ENCODE measurements around the gene OLFM1.
"Not testable (repeated sequence)": the region's sequence is repeated elsewhere in the genome, so short reads cannot be mapped to it uniquely, and the experiment has no call there.

OLFM1 gene

DNA sequence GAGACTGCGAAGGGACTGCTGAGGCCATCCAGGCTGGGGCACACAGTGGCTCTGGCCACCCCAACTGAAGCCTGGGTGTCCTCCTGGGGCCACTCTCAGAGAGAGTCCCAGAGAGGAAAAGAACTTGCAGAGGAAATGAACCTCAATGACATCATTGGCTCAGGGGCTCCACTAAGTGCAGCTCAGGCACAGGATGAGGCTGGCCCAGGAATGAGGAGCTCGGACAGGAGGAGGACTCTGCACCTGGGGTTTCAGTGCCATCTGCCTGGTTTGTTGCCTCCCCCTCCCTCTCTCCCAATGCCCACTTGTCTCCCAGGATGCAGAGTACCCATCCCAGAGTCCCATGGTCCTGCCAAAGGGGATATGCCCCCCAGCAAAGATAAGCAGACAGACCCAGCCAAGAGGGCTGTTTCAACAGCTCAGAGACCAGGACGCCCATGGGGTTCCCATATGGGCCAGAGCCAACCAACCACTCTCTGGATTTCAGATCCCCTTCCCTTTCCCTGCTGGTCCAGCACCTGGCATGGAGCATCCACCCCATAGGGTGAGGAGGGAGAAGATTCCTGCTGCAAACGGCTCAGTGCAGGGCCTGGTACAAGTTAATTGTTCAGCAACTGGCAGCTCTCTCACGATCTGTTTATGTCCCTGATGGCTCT lies 26.9 kb upstream of the OLFM1 start:
- DNase-seq: no peak

DNA sequence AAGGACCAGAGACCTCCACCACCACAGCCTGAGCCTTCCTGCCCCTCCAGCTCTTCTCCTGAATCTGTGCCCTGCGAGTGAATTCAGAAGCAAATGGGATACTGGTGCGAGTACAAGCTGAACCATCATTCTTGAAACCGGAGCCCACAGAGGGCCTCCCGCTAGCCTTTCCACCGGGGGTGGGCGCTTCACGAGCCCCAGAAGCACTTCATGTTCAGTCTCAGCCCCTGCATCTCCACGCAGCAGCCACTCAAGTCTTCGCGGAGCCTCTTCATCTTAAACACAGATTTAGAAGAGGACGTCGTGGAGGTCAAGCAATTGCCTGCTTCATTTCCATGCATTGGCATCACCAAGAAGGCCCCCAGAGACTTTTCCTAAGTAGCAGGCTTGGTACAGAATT lies 26.0 kb upstream of the OLFM1 start:
- DNase-seq: no peak

DNA sequence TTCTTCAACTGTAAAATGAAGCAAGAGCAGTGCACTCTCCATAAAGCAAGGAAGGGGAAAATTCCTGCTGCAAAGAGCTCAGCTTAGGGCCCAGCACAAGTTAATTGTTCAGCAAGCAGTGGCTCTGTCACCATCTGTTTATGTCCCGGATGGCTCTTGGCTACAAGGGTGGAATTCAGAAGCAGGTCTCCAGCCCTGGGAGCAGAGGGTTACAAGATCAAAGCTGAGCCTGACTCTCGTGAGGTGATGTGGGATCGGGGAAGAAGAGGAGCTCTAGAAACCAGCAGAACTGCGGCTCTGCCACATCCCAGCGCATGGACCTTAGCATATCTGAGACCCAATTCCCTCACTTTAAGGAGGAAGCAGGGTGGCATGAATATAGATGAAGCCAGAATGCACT lies 25.2 kb upstream of the OLFM1 start:
- no peak for DNase-seq

DNA sequence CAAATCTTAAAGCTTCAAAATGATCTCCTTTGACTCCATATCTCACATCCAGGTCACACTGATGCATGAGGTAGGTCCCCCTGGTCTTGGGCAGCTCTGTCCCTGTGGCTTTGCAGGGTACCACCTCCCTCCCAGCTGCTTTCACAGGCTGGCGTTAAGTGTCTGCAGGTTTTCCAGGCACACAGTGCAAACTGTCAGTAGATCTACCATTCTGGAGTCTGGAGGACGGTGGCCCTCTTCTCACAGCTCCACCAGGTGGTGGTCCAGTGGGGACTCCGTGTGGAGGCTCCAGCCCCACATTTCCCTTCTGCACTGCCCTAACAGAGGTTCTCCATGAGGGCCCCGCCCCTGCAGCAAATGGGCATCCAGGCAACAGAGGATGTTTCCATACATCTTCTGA lies 24.0 kb upstream of the OLFM1 start:
- DNase-seq: not testable (repeated sequence)

DNA sequence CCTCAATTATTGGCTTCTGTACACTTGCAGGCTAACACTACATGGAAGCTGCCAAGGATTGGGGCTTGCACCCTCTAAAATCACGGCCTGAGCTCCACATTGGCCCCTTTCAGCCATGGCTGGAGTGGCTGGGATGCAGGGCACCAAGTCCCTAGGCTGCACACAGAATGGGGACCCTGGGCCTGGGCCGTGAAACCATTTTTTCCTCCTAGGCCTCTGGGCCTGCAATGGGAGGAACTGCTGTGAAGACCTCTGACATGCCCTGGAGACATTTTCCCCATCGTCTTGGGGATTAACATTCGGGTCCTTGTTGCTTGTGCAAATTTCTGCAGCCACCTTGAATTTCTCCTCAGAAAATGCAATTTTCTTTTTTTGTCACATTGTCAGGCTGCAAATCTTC lies 23.6 kb upstream of the OLFM1 start:
- not testable (repeated sequence) for DNase-seq

DNA sequence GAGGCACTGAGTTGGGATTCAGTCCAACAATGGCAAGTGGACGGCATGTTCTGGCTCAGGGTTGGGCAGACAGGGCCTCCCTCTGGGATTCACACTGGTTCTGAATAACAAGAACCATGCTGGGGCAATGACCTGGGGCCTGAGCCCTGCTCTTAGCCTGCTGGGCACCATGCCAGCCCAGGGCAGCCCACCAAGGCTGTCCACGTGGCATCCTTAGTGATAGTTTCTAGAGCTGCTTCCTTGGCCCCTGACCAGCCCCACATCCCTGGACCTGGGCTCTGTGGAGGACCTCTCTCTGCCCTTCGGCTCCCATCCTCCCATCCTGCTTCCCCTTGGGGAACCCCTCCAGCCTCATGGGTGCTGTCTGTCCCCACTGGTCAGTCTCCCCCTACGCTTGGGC lies 22.3 kb upstream of the OLFM1 start:
- no peak for DNase-seq

DNA sequence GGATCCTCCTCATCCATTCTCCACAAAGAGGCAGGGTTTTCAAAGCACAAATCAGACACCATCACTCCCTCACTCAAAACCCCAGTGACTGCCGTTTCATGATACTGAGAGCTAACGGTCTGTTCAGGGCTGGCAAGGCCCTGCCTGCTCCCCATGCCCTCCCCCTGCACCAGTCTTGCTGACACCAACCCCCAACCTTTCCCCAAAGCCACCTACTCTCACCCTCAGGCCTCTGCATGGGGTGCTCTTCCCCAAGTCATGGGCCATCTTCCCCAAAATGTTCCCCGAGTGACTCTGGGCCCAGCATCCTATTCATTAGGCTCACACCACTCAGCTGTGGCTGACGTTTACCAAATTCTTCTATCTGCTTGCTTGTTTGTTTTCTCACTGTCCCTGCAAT lies 21.7 kb upstream of the OLFM1 start:
- no peak for DNase-seq

DNA sequence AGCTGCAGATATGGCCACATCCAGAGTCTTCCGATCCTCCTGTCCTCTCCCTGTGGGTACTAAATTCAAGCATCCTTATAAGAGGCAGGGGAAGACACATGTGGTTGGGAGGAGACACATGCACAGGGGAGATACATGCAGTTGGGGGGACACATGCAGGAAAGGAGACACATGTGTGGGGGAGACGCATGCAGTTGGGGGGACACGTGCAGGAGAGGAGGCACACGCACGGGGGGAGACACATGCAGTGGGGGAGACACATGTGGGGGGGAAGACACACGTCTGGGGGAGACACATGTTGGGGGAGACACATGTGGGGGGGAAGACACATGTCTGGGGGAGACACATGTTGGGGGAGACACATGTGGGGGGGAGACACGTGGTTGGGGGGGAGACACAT lies 21.2 kb upstream of the OLFM1 start:
- no peak for DNase-seq

DNA sequence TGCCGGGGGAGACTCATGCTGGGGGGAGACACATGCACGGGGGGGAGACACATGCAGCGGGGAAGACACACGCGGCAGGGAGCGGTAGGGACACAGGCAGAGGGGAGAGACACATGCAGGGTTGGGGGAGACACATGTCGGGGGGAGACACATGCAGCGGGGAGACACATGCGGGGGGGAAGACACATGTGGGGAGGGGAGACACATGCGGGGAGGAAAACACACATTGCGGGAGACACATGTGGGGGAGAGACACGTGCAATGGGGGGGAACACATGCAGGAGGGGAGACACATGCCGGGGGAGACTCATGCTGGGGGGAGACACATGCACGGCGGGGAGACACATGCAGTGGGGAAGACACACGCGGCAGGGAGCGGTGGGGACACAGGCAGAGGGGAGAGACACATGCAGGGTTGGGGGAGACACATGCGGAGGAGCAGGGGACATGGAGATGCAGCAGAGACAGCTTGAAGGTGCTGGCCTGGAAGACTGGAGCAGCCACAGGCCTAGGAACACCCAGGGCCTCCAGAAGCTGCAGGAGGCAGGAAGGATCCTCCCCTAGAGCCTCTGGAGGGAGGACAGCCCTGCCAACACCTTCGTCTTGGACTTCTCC lies 20.3 kb upstream of the OLFM1 start:
- DNase-seq: no peak

DNA sequence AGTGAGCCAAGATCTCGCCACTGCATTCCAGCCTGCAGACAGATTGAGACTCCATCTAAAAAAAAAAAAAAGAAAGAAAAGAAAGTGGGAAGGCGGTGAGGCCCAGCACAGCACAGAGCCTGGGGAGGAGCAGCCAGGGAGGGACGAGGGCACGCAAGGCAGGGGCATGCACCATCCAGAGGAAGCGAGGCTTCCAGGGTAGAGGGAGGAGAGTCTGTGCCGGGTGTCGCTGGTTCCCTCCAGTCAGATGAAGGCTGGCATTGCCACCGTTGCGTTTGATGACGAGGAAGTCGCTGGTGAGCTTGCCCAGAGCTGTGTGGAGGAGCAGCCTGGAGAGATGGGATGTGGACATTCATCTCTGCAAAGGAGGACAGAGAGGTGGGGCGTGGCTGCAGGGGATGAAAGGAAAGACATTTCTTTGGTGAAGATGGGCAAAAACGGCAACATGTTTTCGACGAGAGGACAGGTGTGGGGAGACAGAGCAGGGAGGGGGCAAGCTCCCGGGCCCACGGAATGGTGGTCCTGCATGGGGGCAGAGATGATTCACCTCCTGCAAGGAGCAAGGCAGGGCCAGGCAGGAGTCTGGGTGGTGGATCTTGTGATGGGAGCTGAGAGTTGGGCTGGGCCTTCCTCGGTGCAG lies 18.6 kb upstream of the OLFM1 start:
- no peak for DNase-seq

DNA sequence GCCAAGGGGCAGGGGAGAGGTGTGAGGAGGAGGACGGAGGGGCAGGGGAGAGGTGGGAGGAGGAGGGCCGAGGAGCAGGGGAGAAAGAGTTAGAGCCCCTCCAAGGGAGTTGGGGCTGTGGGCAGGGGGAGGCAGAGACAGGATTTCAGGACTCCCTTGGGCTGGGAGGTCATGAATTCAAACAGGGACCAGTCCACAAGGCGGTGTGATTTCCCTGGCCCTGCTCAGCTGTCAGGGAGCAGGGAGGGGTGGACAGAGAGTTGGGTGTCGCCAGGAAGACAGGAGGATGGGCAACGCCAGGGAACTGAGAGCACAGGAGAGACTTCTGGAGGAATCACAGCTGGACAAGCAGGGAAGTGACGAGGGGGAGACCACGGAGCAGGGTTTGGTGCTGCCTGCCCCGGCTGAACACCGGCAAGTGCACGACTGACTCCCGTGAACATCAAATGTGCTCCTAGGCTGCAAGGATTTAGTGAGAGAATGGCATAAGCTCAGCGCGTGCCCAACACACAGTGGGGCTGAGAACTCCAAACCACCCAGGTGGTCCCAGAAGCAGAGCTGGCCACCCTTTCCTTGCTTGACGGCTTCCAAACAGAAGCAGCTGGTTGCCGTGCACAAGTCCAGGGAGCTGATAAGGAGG lies 17.8 kb upstream of the OLFM1 start:
- no peak for DNase-seq

DNA sequence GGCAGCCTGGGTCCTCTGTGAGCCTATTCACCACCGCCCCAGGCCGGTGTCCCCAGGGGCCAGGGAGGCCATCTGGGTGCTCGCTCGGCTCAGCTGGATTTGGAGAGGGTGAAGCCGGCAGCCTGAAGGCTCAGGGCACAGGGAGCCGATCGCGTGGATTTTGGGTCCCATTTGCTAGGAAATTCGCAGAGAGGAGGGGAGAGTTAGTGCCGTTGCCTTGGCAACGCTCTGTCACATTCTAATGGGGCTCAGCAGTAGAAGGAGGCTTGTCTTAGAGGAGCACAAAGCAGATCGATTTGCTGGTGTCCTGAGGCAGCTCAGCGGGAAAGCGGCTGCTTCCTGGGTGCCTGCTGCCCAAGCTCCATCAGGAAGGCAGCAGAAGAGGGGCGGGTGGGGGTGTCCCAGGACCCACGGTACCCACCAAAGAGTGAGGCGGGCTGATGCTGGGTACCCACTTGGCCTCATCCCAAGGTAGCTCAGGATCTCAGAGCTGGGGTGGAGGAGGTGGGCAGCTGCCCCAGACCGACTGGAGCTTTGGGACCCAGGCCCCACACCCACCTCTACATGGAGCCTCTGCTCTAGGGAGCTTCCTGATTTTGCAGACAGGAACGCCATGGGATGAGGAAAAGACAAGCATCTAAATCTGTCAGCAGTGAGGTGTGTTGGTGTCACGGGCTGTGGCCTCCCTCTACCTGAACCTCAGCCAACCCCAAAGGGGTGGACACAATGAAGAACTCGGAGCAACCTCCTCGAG lies 17.1 kb upstream of the OLFM1 start:
- DNase-seq: no peak

DNA sequence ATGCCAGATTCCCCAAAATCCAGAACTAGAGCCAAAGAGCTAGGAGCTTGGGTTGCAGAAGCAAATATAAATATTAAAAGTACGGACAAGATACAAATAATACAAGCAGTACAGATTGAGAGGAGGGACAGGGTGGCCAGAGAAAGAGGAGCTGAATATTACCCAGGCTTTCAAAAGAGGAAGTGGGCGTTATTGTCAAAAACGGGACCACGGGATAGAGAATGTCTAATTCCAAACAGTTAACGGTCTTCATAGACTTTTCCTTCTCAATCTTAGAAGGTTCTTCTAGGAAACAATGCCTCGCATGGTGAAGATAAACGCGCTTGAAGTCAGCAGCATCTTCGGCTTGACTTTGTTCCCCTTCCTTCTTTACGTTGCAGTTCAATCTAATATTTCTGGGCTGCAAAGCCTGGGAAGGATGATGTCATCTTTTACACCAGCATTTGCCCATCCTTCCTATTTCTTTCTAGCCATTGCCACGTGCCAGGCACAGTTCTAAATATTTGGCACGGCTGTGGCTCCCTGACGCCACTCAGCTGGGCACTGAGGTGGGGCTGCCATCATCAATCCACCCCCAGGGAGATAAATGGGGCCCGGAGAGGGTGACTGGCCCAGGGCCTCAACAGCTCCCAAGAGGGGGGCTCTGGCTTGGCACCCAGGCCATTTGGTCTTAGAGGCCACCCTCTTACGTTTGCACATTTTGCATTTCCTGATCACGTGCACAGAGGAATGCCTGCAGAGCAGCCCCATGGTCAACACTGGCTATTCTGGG lies 16.3 kb upstream of the OLFM1 start:
- DNase-seq: no peak

DNA sequence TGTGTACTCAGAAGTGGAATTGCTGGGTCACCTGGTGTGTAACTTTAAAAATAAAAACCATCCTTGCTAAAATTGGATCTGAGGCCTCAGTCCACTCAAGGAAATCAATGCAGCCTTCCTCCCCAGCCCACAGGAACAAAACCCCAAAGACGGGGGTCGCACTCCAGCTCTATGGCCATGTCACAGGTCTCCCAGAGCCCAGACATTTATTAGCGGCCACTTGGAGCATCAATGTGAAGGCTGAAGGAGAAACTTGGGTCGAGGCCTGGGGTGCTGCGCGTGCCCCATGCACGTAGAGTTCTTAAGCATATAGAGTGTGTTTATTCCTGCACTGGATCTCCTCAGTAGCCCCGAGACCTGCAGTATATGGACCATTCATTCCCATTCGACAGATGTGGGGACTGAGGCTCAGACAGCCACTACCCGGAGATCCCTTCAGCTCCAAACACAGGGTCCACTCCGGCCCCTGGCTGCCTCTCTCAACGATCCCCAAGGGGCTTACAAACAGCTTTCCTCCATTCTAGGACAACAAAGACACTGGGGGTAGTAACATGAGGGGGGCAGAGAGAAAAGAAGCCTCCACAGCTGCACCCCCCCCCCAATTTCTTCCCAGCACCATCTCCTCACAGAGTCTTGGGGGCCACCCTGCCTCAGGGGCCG lies 14.3 kb upstream of the OLFM1 start:
- DNase-seq: no peak

DNA sequence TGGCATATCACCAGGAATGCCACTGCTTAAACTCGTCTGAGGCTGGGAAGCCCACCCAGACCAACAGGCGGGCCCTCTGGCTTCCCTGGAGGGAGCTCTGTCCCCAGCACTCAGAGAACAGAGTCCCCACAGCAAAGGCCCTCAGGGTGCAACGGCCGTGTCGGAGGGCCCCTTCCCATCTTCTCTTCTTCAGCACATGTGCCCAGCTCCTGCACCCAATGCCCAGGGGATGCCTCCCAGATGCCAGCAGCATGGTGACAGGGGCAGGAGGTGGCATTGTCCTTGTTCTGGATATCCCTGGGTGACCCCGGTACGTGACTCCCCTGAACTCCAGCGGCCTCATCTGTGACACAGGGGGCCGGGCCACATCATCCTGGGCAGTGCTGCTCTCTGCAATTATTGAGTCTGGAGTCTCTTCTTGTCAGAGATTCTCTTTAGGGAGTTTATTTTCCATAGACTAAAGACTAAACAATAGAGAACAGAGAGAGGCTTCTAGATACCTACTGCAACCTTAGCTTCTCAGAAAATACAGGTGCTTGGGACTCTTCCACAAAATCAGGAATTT lies 13.6 kb upstream of the OLFM1 start:
- DNase-seq: no peak

DNA sequence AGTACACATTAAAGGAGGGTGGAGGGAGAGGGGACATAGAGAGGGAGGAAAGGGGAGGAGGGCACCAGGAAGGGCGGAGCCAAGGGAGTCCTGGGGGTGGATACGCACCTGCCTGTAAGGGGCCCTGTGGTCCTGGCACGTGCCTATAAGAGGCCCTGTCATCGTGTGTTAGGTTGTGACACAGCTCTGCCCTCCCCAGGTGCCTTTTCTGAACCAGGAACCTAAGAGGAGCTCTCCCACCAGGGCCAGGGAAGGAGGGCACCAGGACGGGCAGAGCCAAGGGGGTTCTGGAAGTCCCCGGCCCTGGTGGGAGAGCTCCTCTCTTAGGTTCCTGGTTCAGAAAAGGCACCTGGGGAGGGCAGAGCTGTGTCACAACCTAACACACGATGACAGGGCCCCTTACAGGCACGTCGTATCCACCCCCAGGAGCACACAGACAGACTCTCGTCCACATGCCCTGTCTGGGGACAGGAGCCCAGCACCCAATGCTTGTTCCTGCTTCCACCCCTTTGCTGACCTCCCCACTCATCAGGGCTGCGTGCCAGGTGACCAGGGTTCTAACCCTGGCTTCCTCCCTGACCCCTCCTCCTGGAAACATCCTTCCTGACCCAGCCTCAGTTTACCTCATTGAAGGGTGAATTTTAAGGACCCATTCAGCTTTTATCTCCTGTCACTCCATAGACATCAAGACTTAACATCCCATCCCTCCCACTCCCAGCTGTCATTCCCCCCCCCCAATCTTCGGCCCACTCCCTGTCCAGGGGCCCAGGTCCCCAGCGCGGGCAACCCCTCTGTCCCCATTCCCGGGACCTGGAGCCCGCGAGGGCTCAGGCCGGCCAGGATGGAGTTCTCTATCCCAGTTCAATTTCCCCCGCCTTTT lies 12.9 kb upstream of the OLFM1 start:
- DNase-seq: no peak

DNA sequence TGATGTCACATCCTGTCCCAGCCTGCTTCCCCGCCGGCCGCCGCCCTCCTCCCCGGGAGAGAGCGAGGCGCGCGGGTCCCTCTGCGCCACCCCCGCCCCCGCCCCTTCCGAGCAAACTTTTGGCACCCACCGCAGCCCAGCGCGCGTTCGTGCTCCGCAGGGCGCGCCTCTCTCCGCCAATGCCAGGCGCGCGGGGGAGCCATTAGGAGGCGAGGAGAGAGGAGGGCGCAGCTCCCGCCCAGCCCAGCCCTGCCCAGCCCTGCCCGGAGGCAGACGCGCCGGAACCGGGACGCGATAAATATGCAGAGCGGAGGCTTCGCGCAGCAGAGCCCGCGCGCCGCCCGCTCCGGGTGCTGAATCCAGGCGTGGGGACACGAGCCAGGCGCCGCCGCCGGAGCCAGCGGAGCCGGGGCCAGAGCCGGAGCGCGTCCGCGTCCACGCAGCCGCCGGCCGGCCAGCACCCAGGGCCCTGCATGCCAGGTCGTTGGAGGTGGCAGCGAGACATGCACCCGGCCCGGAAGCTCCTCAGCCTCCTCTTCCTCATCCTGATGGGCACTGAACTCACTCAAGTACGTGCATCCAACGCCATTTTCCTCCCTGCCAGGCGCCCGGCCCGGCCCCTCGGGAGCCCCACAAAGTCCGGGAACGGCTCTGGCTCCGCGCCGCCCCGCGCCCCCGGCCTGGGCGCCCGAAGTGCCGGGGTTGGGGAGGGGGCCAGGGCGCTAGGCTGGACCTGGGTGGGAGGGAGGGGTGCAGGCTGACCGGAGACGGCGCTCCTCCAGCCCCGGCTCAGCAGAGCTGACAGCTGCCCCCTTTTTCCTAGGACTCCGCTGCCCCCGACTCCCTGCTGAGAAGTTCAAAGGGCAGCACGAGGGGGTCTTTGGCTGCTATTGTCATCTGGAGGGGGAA lies 12.0 kb upstream of the OLFM1 start:
- DNase-seq: no peak

DNA sequence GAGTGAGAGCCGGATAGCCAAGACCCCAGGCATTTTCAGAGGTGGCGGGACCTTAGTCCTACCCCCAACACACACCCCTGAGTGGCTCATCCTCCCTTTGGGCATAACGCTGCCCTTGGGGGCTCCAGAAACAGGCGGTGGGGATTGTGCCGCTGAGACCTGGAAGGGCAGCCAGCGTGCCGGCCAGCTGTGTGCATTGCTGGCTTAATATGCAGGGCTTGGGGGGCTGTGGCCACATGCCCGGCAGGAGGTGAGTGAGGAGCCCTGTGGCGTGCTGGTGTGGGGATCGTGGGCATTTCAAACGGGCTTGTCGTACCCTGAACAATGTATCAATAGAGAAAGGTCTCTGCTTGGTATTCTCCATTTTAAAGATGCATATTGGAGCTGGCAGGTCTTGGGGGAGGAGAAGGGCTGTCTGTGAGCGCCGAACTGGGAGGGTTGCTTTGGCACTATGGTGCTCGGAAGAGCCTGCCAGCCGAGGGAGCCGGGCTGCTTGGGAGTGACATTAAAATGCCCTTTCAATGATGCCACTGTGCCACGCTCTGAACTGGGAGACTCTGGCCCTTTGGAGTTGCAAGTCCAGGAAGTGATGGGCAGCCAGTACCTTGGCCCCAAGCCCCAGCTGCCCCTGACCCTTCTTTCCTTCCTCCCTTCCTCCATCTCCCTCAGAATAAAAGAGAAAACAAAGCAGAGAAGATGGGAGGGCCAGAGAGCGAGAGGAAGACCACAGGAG lies 11.2 kb upstream of the OLFM1 start:
- no peak for DNase-seq

Measured in stimulated activated CD4-positive, alpha-beta T cell treated with anti-CD3 and anti-CD28 coated beads, Interleukin-15, amount 100 ng/mL, for 24 hours (primary cell).